Measurements from ENCODE around the gene CFD.
A peak's percentile ranks its signal among the peaks of the same experiment; 100 is the strongest.

The CFD gene

DNA sequence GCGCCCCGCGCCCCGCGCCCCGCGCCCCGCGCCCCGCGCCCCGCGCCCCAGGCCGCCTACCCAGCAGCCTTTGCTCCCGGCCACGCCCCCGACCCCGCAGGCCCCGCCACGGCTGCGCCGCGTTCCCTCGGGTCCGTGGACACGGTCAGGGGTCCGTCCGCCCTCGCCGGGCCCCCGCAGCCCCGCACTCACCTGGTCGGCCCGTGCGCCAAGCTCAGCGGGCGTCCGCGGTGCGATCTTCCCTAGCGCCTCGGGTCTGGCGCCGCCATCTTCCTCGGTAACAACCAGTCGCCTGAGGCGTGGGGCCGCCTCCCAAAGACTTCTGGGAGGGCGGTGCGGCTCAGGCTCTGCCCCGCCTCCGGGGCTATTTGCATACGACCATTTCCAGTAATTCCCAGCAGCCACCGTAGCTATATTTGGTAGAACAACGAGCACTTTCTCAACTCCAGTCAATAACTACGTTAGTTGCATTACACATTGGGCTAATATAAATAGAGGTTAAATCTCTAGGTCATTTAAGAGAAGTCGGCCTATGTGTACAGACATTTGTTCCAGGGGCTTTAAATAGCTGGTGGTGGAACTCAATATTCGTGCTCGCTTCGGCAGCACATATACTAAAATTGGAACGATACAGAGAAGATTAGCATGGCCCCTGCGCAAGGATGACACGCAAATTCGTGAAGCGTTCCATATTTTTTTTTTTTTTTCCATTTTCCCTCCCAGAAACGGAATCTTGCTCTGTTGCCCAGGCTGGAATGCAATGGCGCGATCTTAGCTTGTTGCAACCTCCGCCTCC, 33.6 kb downstream of the CFD start, which contains the start of the genes MED16 and RNU6-9 (continued):
- no peak for TF ChIP-seq ZNF114 (tag by site-specific recombination; IDR thresholded peaks at IDR 0.05)
- no peak for TF ChIP-seq ZNF548 (tag by site-specific recombination; IDR thresholded peaks at IDR 0.05)
- TF ChIP-seq, protein P1, sequence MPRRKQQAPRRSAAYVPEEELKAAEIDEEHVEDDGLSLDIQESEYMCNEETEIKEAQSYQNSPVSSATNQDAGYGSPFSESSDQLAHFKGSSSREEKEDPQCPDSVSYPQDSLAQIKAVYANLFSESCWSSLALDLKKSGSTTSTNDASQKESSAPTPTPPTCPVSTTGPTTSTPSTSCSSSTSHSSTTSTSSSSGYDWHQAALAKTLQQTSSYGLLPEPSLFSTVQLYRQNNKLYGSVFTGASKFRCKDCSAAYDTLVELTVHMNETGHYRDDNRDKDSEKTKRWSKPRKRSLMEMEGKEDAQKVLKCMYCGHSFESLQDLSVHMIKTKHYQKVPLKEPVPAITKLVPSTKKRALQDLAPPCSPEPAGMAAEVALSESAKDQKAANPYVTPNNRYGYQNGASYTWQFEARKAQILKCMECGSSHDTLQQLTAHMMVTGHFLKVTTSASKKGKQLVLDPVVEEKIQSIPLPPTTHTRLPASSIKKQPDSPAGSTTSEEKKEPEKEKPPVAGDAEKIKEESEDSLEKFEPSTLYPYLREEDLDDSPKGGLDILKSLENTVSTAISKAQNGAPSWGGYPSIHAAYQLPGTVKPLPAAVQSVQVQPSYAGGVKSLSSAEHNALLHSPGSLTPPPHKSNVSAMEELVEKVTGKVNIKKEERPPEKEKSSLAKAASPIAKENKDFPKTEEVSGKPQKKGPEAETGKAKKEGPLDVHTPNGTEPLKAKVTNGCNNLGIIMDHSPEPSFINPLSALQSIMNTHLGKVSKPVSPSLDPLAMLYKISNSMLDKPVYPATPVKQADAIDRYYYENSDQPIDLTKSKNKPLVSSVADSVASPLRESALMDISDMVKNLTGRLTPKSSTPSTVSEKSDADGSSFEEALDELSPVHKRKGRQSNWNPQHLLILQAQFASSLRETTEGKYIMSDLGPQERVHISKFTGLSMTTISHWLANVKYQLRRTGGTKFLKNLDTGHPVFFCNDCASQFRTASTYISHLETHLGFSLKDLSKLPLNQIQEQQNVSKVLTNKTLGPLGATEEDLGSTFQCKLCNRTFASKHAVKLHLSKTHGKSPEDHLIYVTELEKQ (tag by site-specific recombination; IDR thresholded peaks at IDR 0.05; ENCODE audit: borderline replicate concordance): no peak
- TF ChIP-seq ZNF664 (tag by site-specific recombination; IDR thresholded peaks at IDR 0.05): no peak
- TF ChIP-seq, protein P2, sequence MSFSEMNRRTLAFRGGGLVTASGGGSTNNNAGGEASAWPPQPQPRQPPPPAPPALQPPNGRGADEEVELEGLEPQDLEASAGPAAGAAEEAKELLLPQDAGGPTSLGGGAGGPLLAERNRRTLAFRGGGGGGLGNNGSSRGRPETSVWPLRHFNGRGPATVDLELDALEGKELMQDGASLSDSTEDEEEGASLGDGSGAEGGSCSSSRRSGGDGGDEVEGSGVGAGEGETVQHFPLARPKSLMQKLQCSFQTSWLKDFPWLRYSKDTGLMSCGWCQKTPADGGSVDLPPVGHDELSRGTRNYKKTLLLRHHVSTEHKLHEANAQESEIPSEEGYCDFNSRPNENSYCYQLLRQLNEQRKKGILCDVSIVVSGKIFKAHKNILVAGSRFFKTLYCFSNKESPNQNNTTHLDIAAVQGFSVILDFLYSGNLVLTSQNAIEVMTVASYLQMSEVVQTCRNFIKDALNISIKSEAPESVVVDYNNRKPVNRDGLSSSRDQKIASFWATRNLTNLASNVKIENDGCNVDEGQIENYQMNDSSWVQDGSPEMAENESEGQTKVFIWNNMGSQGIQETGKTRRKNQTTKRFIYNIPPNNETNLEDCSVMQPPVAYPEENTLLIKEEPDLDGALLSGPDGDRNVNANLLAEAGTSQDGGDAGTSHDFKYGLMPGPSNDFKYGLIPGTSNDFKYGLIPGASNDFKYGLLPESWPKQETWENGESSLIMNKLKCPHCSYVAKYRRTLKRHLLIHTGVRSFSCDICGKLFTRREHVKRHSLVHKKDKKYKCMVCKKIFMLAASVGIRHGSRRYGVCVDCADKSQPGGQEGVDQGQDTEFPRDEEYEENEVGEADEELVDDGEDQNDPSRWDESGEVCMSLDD (tag by site-specific recombination; IDR thresholded peaks at IDR 0.05): no peak
- no peak for TF ChIP-seq ZFP3 (tag by site-specific recombination; IDR thresholded peaks at IDR 0.05; ENCODE audit: low read depth)
- TF ChIP-seq, protein P3, sequence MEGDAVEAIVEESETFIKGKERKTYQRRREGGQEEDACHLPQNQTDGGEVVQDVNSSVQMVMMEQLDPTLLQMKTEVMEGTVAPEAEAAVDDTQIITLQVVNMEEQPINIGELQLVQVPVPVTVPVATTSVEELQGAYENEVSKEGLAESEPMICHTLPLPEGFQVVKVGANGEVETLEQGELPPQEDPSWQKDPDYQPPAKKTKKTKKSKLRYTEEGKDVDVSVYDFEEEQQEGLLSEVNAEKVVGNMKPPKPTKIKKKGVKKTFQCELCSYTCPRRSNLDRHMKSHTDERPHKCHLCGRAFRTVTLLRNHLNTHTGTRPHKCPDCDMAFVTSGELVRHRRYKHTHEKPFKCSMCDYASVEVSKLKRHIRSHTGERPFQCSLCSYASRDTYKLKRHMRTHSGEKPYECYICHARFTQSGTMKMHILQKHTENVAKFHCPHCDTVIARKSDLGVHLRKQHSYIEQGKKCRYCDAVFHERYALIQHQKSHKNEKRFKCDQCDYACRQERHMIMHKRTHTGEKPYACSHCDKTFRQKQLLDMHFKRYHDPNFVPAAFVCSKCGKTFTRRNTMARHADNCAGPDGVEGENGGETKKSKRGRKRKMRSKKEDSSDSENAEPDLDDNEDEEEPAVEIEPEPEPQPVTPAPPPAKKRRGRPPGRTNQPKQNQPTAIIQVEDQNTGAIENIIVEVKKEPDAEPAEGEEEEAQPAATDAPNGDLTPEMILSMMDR (tag by site-specific recombination; IDR thresholded peaks at IDR 0.05): no peak
- no peak for TF ChIP-seq ZNF274 (IDR thresholded peaks at IDR 0.05; ENCODE audit: low read length)
- TF ChIP-seq ZNF274 (tag by site-specific recombination; IDR thresholded peaks at IDR 0.05; ENCODE audit: borderline replicate concordance): no peak
- TF ChIP-seq, protein P4, sequence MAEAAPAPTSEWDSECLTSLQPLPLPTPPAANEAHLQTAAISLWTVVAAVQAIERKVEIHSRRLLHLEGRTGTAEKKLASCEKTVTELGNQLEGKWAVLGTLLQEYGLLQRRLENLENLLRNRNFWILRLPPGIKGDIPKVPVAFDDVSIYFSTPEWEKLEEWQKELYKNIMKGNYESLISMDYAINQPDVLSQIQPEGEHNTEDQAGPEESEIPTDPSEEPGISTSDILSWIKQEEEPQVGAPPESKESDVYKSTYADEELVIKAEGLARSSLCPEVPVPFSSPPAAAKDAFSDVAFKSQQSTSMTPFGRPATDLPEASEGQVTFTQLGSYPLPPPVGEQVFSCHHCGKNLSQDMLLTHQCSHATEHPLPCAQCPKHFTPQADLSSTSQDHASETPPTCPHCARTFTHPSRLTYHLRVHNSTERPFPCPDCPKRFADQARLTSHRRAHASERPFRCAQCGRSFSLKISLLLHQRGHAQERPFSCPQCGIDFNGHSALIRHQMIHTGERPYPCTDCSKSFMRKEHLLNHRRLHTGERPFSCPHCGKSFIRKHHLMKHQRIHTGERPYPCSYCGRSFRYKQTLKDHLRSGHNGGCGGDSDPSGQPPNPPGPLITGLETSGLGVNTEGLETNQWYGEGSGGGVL (tag by site-specific recombination; IDR thresholded peaks at IDR 0.05): no peak
- TF ChIP-seq, protein P5, sequence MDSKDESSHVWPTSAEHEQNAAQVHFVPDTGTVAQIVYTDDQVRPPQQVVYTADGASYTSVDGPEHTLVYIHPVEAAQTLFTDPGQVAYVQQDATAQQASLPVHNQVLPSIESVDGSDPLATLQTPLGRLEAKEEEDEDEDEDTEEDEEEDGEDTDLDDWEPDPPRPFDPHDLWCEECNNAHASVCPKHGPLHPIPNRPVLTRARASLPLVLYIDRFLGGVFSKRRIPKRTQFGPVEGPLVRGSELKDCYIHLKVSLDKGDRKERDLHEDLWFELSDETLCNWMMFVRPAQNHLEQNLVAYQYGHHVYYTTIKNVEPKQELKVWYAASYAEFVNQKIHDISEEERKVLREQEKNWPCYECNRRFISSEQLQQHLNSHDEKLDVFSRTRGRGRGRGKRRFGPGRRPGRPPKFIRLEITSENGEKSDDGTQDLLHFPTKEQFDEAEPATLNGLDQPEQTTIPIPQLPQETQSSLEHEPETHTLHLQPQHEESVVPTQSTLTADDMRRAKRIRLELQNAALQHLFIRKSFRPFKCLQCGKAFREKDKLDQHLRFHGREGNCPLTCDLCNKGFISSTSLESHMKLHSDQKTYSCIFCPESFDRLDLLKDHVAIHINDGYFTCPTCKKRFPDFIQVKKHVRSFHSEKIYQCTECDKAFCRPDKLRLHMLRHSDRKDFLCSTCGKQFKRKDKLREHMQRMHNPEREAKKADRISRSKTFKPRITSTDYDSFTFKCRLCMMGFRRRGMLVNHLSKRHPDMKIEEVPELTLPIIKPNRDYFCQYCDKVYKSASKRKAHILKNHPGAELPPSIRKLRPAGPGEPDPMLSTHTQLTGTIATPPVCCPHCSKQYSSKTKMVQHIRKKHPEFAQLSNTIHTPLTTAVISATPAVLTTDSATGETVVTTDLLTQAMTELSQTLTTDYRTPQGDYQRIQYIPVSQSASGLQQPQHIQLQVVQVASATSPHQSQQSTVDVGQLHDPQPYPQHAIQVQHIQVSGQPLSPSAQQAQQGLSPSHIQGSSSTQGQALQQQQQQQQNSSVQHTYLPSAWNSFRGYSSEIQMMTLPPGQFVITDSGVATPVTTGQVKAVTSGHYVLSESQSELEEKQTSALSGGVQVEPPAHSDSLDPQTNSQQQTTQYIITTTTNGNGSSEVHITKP (tag by site-specific recombination; IDR thresholded peaks at IDR 0.05): peak; percentile 37; the same call in 1 of the 2 replicates
- TF ChIP-seq KLF1 (tag by site-specific recombination; IDR thresholded peaks at IDR 0.05): no peak
- no peak for TF ChIP-seq GFI1B (tag by site-specific recombination; IDR thresholded peaks at IDR 0.05)
- TF ChIP-seq ZNF202 (tag by site-specific recombination; IDR thresholded peaks at IDR 0.05; ENCODE audit: borderline replicate concordance): no peak
- no peak for TF ChIP-seq ZIC2 (tag by site-specific recombination; IDR thresholded peaks at IDR 0.05)
- TF ChIP-seq ZNF175 (tag by site-specific recombination; IDR thresholded peaks at IDR 0.05): no peak
- no peak for TF ChIP-seq WT1 (tag by site-specific recombination; IDR thresholded peaks at IDR 0.05)
- TF ChIP-seq, protein P6, sequence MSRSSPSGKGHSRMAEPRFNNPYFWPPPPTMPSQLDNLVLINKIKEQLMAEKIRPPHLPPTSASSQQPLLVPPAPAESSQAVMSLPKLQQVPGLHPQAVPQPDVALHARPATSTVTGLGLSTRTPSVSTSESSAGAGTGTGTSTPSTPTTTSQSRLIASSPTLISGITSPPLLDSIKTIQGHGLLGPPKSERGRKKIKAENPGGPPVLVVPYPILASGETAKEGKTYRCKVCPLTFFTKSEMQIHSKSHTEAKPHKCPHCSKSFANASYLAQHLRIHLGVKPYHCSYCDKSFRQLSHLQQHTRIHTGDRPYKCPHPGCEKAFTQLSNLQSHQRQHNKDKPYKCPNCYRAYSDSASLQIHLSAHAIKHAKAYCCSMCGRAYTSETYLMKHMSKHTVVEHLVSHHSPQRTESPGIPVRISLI (tag by site-specific recombination; IDR thresholded peaks at IDR 0.05): peak; percentile 36; the same call in 1 of the 2 replicates
- TF ChIP-seq ZNF2 (tag by site-specific recombination; IDR thresholded peaks at IDR 0.05): peak; percentile 68; the same call in 1 of the 2 replicates
- TF ChIP-seq ZNF843 (tag by site-specific recombination; IDR thresholded peaks at IDR 0.05): 0 out of 2 replicates have a peak, but pooled peaks have one; percentile 16
- TF ChIP-seq ZNF473 (tag by site-specific recombination; IDR thresholded peaks at IDR 0.05): no peak
- no peak for TF ChIP-seq SALL2 (tag by site-specific recombination; IDR thresholded peaks at IDR 0.05; ENCODE audit: borderline replicate concordance)
- TF ChIP-seq ZFP41 (tag by site-specific recombination; IDR thresholded peaks at IDR 0.05; ENCODE audit: borderline replicate concordance): no peak
- TF ChIP-seq ZNF596 (tag by site-specific recombination; IDR thresholded peaks at IDR 0.05): no peak
